Measurements from ENCODE around the gene RALGPS1. TPM values are rescaled to one million over a fixed set of nuclear protein-coding genes. Genes with fewer than 3 reads are reported as not detected.

RALGPS1 gene
- polyA plus RNA-seq, 1 of the 3 experiments (the other 2 are of a cell fraction), result 3.9 TPM

- Histone ChIP-seq H2AFZ (ENCODE audit: low read depth) (no peak overlapping the region), H3K79me2 (ENCODE audit: insufficient read depth) (no peaks in the 10 kb centered on the region), H4K20me1 (ENCODE audit: insufficient read depth) (no peaks in the 10 kb centered on the region), H3K27me3 (ENCODE audit: insufficient read depth) (no peaks in the 10 kb centered on the region), H3K36me3 (replicated peaks in 1 of 2; ENCODE audit: control insufficient read depth in 1 of 2, insufficient read depth in 2 of 2, low read length in 1 of 2) (no peaks in the 10 kb centered on the region), H3K9me2 (no peaks in the 10 kb centered on the region), H3K4me1 (ENCODE audit: control insufficient read depth in 1 of 2, insufficient read depth in 2 of 2, low read depth in 1 of 2, low read length in 1 of 2) (peaks cover 12 to 36% of the 10 kb centered on the region in 2 experiments; a peak in 3 of 4 replicates), H3K9me3 (no peaks in the 10 kb centered on the region), H3F3A (replicated peaks; ENCODE audit: insufficient read depth) (no peaks in the 10 kb centered on the region), H3K4me2 (no peak overlapping the region), H3K27ac (ENCODE audit: low read depth in 2 of 2, low read length in 1 of 2) (no peak overlapping the region), H3K4me3 (ENCODE audit: low read depth in 2 of 2, low read length in 1 of 2) (no peak overlapping the region), H3K9ac (no peak overlapping the region)
- WGBS (ENCODE audit: low lambda C conversion rate), result 97% methylated on average over 2 of the region's 2 CpGs
- POLR2A ChIA-PET, result no interaction called here
- CTCF ChIA-PET, result interaction anchor here (1.4 kb wide), 1 partner anchor 54 kb away, joined by 3 read pairs; no protein-coding TSS in a partner anchor
- DNase-seq, result no peak
- TF ChIP-seq, protein P1, sequence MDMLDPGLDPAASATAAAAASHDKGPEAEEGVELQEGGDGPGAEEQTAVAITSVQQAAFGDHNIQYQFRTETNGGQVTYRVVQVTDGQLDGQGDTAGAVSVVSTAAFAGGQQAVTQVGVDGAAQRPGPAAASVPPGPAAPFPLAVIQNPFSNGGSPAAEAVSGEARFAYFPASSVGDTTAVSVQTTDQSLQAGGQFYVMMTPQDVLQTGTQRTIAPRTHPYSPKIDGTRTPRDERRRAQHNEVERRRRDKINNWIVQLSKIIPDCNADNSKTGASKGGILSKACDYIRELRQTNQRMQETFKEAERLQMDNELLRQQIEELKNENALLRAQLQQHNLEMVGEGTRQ (IDR thresholded peaks at IDR 0.05; ENCODE audit: borderline replicate concordance, low read depth, low read length), result no peak
- no peak for TF ChIP-seq RXRA (IDR thresholded peaks at IDR 0.05; ENCODE audit: borderline replicate concordance, low read depth)
- no peak for TF ChIP-seq TCF12 (IDR thresholded peaks at IDR 0.05)
- no peak for TF ChIP-seq FOXM1 (IDR thresholded peaks at IDR 0.05; ENCODE audit: low read depth)
- TF ChIP-seq SMC3 (IDR thresholded peaks at IDR 0.05; ENCODE audit: low read depth, low read length), result no peak
- no peak for TF ChIP-seq EP300 (IDR thresholded peaks at IDR 0.05; ENCODE audit: borderline replicate concordance in 1 of 2, low read depth in 1 of 2, low read length in 1 of 2)
- no peak for TF ChIP-seq EZH2phosphoT487 (IDR thresholded peaks at IDR 0.05; ENCODE audit: borderline replicate concordance, low read depth)
- no peak for TF ChIP-seq GABPA (IDR thresholded peaks at IDR 0.05; ENCODE audit: low read depth)
Observed at GRCh38 chr9:127018935-127019334, 104.4 kb downstream of the RALGPS1 start.

DNA sequence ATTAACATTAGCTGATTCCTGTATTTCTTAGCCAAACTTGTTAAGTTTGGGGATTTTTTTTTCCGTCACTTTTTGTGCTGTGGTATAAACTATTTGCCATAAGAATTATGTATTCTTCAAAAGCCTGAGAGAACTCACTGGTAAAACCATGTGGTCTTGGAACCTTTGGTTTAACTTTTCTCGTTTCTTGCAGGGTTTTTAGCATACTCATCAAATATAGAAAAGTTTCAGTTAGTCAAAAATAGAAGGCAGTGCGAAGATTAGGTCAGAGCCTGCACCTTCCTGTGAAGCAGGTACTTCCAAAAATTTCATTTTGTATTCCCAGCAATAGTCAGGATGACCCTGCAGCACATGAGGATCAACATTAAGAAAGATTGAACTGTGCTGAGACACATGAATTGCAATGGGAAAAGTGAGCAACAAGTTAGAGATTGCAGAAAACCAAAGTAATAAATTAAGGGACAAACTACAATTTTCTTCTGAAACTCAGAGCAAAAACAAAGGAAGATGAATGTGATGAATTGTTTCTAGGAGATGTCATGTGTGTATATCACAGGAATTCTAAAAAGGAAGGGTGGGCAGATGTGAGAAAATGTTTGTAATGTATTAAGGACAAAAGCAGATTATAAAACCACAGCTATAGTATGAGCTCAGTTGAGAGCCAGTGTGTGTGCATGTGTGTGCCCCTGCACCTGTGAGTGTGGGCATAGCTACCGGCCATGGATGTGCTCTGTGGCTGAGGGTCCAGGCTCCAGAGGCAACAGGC lies 105.6 kb downstream of the RALGPS1 start:
- Histone ChIP-seq H3K4me3 (ENCODE audit: low read depth in 2 of 2, low read length in 1 of 2) (no peak overlapping the region), H3K9ac (no peak overlapping the region), H4K20me1 (ENCODE audit: insufficient read depth) (no peaks in the 10 kb centered on the region), H3K4me2 (no peak overlapping the region), H3K27me3 (ENCODE audit: insufficient read depth) (no peaks in the 10 kb centered on the region), H3F3A (replicated peaks; ENCODE audit: insufficient read depth) (no peaks in the 10 kb centered on the region), H3K9me3 (no peaks in the 10 kb centered on the region), H2AFZ (ENCODE audit: low read depth) (no peak overlapping the region), H3K4me1 (ENCODE audit: control insufficient read depth in 1 of 2, insufficient read depth in 2 of 2, low read depth in 1 of 2, low read length in 1 of 2) (peaks cover 12 to 27% of the 10 kb centered on the region in 2 experiments; a peak in 3 of 4 replicates), H3K36me3 (replicated peaks in 1 of 2; ENCODE audit: control insufficient read depth in 1 of 2, insufficient read depth in 2 of 2, low read length in 1 of 2) (no peaks in the 10 kb centered on the region), H3K27ac (ENCODE audit: low read depth in 2 of 2, low read length in 1 of 2) (no peak overlapping the region), H3K9me2 (no peaks in the 10 kb centered on the region), H3K79me2 (ENCODE audit: insufficient read depth) (no peaks in the 10 kb centered on the region)
- CTCF ChIA-PET, result interaction anchor here (1.5 kb wide), 1 partner anchor 102 kb away, joined by 3 read pairs; the partner anchor contains the start of gene ANGPTL2
- whole genome bisulfite sequencing (ENCODE audit: low lambda C conversion rate), result 92% methylated on average over 4 of the region's 4 CpGs
- POLR2A ChIA-PET, result no interaction called here
- no peak for DNase-seq
- TF ChIP-seq IRF3 (IDR thresholded peaks at IDR 0.05; ENCODE audit: low read depth, low read length) (no peak), SIN3A (IDR thresholded peaks at IDR 0.05; ENCODE audit: borderline replicate concordance, low read depth, low read length) (no peak), TEAD4 (IDR thresholded peaks at IDR 0.05; ENCODE audit: borderline replicate concordance, insufficient read depth) (no peak), USF1 (IDR thresholded peaks at IDR 0.05; ENCODE audit: borderline replicate concordance, low read depth) (no peak), FOXM1 (IDR thresholded peaks at IDR 0.05; ENCODE audit: low read depth) (no peak), CHD2 (IDR thresholded peaks at IDR 0.05; ENCODE audit: low read length, partially characterized antibody) (no peak), EP300 (IDR thresholded peaks at IDR 0.05; ENCODE audit: borderline replicate concordance in 1 of 2, low read depth in 1 of 2, low read length in 1 of 2) (no peak), ZBTB33 (IDR thresholded peaks at IDR 0.05; ENCODE audit: borderline replicate concordance, low read depth) (no peak), YY1 (IDR thresholded peaks at IDR 0.05; ENCODE audit: low read depth) (no peak), FOSL2 (IDR thresholded peaks at IDR 0.05; ENCODE audit: borderline replicate concordance, low read depth) (no peak), TCF12 (IDR thresholded peaks at IDR 0.05) (no peak)
- TF ChIP-seq, protein P2, sequence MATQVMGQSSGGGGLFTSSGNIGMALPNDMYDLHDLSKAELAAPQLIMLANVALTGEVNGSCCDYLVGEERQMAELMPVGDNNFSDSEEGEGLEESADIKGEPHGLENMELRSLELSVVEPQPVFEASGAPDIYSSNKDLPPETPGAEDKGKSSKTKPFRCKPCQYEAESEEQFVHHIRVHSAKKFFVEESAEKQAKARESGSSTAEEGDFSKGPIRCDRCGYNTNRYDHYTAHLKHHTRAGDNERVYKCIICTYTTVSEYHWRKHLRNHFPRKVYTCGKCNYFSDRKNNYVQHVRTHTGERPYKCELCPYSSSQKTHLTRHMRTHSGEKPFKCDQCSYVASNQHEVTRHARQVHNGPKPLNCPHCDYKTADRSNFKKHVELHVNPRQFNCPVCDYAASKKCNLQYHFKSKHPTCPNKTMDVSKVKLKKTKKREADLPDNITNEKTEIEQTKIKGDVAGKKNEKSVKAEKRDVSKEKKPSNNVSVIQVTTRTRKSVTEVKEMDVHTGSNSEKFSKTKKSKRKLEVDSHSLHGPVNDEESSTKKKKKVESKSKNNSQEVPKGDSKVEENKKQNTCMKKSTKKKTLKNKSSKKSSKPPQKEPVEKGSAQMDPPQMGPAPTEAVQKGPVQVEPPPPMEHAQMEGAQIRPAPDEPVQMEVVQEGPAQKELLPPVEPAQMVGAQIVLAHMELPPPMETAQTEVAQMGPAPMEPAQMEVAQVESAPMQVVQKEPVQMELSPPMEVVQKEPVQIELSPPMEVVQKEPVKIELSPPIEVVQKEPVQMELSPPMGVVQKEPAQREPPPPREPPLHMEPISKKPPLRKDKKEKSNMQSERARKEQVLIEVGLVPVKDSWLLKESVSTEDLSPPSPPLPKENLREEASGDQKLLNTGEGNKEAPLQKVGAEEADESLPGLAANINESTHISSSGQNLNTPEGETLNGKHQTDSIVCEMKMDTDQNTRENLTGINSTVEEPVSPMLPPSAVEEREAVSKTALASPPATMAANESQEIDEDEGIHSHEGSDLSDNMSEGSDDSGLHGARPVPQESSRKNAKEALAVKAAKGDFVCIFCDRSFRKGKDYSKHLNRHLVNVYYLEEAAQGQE (IDR thresholded peaks at IDR 0.05; ENCODE audit: low read depth, low read length), result no peak
